PC-3 (cell line): ENCODE measurements around the gene CCDC92B. TPM values are rescaled to one million over a fixed set of nuclear protein-coding genes. Genes with fewer than 3 reads are reported as not detected.

Experiments
- ATAC-seq: fragments of 200-7000 bp; cut with Tn5 transposase; 2 replicates; pipeline ENCODE4 v1.9.1; 2020; ENCODE audit warnings: mild to moderate bottlenecking, moderate library complexity
- BruUV-seq: library from RNA; stranded (reverse); fragments of 400-500 nt; replicated peaks from 2 replicates; lab custom pipeline; 2021; lab: Mats Ljungman, UMichigan
- CTCF ChIA-PET: fragments of 300-600 bp; sonication (Branson Sonifier 250); formaldehyde crosslinking; loops from one replicate; lab custom pipeline; 2022; ENCODE audit warnings: antibody characterized with exemption; lab: Charles Lee
- POLR2A ChIA-PET: fragments of 300-600 bp; sonication (Branson Sonifier 250); formaldehyde crosslinking; loops from one replicate; lab custom pipeline; 2022; ENCODE audit warnings: antibody characterized with exemption; ENCODE audit not compliant: unreplicated experiment; lab: Charles Lee
- DNase-seq: peaks from one replicate; pipeline ENCODE4 v3.0.0-alpha.2; 2015
- H2AFZ ChIP-seq: fragments of 300-600 bp; sonication (generic); 2 replicates; pipeline ENCODE4 v1.6.0; 2016; ENCODE audit warnings: antibody characterized with exemption, low read length
- H3F3A ChIP-seq: fragments of 300-600 bp; sonication (generic); one replicate; pipeline ENCODE4 v1.6.0; 2017; ENCODE audit warnings: antibody characterized with exemption, low read length, control low read depth, mild to moderate bottlenecking; ENCODE audit not compliant: unreplicated experiment
- H3K27ac ChIP-seq: fragments of 300-600 bp; sonication (generic); 2 replicates; pipeline ENCODE4 v1.5.1; 2016; ENCODE audit warnings: mild to moderate bottlenecking, low read length
- H3K27me3 ChIP-seq: fragments of 300-600 bp; sonication (generic); 2 replicates; pipeline ENCODE4 v1.6.1; 2016; ENCODE audit warnings: low read length, mixed read lengths
- H3K36me3 ChIP-seq: fragments of 300-600 bp; sonication (generic); 2 replicates; pipeline ENCODE4 v1.6.1; 2016; ENCODE audit warnings: low read depth, mixed run types, low read length, mixed read lengths
- H3K4me1 ChIP-seq: fragments of 300-600 bp; sonication (generic); 2 replicates; pipeline ENCODE4 v1.5.1; 2016; ENCODE audit warnings: low read length; ENCODE audit not compliant: insufficient read depth
- H3K4me2 ChIP-seq: fragments of 300-600 bp; sonication (generic); 2 replicates; pipeline ENCODE4 v1.6.0; 2016; ENCODE audit warnings: low read length
- H3K4me3 ChIP-seq: fragments of 300-600 bp; sonication (generic); 2 replicates; pipeline ENCODE4 v1.5.1; 2016; ENCODE audit warnings: mild to moderate bottlenecking, low read length, mixed read lengths
- H3K79me2 ChIP-seq: fragments of 300-600 bp; sonication (generic); 2 replicates; pipeline ENCODE4 v1.6.1; 2017; ENCODE audit warnings: low read length, mixed read lengths
- H3K9ac ChIP-seq: fragments of 300-600 bp; sonication (generic); 2 replicates; pipeline ENCODE4 v1.6.0; 2016; ENCODE audit warnings: mild to moderate bottlenecking, low read length
- H3K9me2 ChIP-seq: fragments of 300-600 bp; sonication (generic); replicated peaks from 2 replicates; pipeline ENCODE4 v1.6.1; 2016; ENCODE audit warnings: mixed run types, low read length, mixed read lengths
- H3K9me3 ChIP-seq: fragments of 300-600 bp; sonication (generic); 2 replicates; pipeline ENCODE4 v1.6.1; 2016; ENCODE audit warnings: low read length, mixed read lengths
- H4K20me1 ChIP-seq: fragments of 300-600 bp; sonication (generic); 2 replicates; pipeline ENCODE4 v1.6.1; 2016; ENCODE audit warnings: low read length, mixed read lengths
- EZH2 ChIP-seq: fragments of 300-600 bp; sonication (generic); IDR thresholded peaks from one replicate; pipeline ENCODE4 v1.6.1; 2017; ENCODE audit warnings: antibody characterized with exemption, mild to moderate bottlenecking, low read length; ENCODE audit not compliant: unreplicated experiment
- EZH2phosphoT487 ChIP-seq: fragments of 300-600 bp; sonication (generic); IDR thresholded peaks from 2 replicates; pipeline ENCODE4 v1.6.1; 2018; ENCODE audit warnings: mild to moderate bottlenecking, antibody characterized with exemption, low read length, borderline replicate concordance
- intact Hi-C: fragments of 100-400 bp; cut with micrococcal nuclease; formaldehyde crosslinking; loops from 2 replicates; pipeline ENCODE4 v1.9.0; 2023
- total RNA-seq: library from RNA; depleted of rRNA; stranded (reverse); fragments of >200 nt; gene quantifications from 2 replicates; pipeline ENCODE4 v1.2.3, GENCODE V29; 2014
- TF ChIP-seq, protein P1 (sequence below): fragments of 300-600 bp; sonication (generic); conservative IDR thresholded peaks from 2 replicates; pipeline ENCODE4 v1.5.1; 2017; ENCODE audit warnings: antibody characterized with exemption, low read depth, mild to moderate bottlenecking, low read length

Gene CCDC92B
- total RNA-seq, 1 experiment from 2014 or later, result not detected

- H3K36me3 ChIP-seq, result no peaks in the 10 kb centered on the region
- no peaks in the 10 kb centered on the region for H3K4me1 ChIP-seq
- no peak overlapping the region for H3K9ac ChIP-seq
- no peaks in the 10 kb centered on the region for H3K27me3 ChIP-seq
- no peak overlapping the region for H3K27ac ChIP-seq
- intact Hi-C loops, result no loop called here
- no peak overlapping the region for H3K4me3 ChIP-seq
- no peak overlapping the region for H2AFZ ChIP-seq
- no peaks in the 10 kb centered on the region for H3K79me2 ChIP-seq
- POLR2A ChIA-PET, result no interaction called here
- BruUV-seq, result no TSS peak
- H3F3A ChIP-seq, result no peaks in the 10 kb centered on the region
- DNase-seq, result no peak
- no peaks in the 10 kb centered on the region for H4K20me1 ChIP-seq
- H3K4me2 ChIP-seq, result no peak overlapping the region
- peak; percentile 38; the same call in 1 of the 2 replicates for ATAC-seq
- CTCF ChIA-PET, result interaction anchor here (0.7 kb wide), 1 partner anchor 9 kb away, joined by 3 read pairs; no protein-coding TSS in a partner anchor
- no peaks in the 10 kb centered on the region for H3K9me3 ChIP-seq
- no peaks in the 10 kb centered on the region for H3K9me2 ChIP-seq
- TF ChIP-seq EZH2 (no peak), EZH2phosphoT487 (no peak)
- TF ChIP-seq, protein P1, sequence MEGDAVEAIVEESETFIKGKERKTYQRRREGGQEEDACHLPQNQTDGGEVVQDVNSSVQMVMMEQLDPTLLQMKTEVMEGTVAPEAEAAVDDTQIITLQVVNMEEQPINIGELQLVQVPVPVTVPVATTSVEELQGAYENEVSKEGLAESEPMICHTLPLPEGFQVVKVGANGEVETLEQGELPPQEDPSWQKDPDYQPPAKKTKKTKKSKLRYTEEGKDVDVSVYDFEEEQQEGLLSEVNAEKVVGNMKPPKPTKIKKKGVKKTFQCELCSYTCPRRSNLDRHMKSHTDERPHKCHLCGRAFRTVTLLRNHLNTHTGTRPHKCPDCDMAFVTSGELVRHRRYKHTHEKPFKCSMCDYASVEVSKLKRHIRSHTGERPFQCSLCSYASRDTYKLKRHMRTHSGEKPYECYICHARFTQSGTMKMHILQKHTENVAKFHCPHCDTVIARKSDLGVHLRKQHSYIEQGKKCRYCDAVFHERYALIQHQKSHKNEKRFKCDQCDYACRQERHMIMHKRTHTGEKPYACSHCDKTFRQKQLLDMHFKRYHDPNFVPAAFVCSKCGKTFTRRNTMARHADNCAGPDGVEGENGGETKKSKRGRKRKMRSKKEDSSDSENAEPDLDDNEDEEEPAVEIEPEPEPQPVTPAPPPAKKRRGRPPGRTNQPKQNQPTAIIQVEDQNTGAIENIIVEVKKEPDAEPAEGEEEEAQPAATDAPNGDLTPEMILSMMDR, result no peak
Observed at GRCh38 chr17:2797637-2798036, 48.2 kb upstream of the CCDC92B start.

DNA sequence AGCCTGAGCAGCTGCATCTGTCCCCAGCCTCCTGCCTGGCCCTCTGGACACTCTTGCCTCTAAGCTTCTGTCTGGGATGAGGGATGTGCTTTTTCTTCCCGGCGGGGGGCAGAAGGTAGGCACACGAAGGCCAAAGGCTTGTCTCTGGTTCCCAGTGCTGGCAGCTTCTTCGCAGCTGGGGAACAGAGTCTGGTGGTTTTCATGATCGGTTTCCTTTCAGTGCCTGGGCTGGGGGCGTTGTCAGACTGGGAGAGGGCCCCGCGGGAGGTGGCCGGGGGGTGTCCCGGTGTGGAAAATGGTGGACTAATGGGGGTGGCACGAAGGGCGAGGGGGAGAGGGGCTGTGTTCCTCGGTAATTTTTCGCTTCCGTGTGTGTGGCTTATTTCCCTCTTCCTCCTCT lies 47.8 kb upstream of the CCDC92B start:
- no peaks in the 10 kb centered on the region for H3K79me2 ChIP-seq
- POLR2A ChIA-PET, result no interaction called here
- H3K4me2 ChIP-seq, result no peak overlapping the region

More for the DNA sequence above, 47.8 kb upstream of the CCDC92B start:
- CTCF ChIA-PET, result interaction anchor here (0.7 kb wide), 1 partner anchor 8 kb away, joined by 3 read pairs; no protein-coding TSS in a partner anchor
- Histone ChIP-seq H4K20me1 (no peaks in the 10 kb centered on the region), H3K9me2 (no peaks in the 10 kb centered on the region), H2AFZ (no peak overlapping the region), H3K36me3 (no peaks in the 10 kb centered on the region), H3K27ac (no peak overlapping the region), H3K9me3 (no peaks in the 10 kb centered on the region), H3K9ac (no peak overlapping the region), H3F3A (no peaks in the 10 kb centered on the region), H3K4me1 (no peaks in the 10 kb centered on the region), H3K4me3 (no peak overlapping the region), H3K27me3 (no peaks in the 10 kb centered on the region)
- BruUV-seq, result no TSS peak
- ATAC-seq (no peak), DNase-seq (no peak)
- intact Hi-C loops, result no loop called here
- TF ChIP-seq, protein P1, result no peak
